ENCODE results near the gene RPL14. TPM values are rescaled to one million over a fixed set of nuclear protein-coding genes. Genes with fewer than 3 reads are reported as not detected.

Gene RPL14
- total and polyA plus RNA-seq, 8 donors = 163 to 2,267 (median 564) TPM

DNA sequence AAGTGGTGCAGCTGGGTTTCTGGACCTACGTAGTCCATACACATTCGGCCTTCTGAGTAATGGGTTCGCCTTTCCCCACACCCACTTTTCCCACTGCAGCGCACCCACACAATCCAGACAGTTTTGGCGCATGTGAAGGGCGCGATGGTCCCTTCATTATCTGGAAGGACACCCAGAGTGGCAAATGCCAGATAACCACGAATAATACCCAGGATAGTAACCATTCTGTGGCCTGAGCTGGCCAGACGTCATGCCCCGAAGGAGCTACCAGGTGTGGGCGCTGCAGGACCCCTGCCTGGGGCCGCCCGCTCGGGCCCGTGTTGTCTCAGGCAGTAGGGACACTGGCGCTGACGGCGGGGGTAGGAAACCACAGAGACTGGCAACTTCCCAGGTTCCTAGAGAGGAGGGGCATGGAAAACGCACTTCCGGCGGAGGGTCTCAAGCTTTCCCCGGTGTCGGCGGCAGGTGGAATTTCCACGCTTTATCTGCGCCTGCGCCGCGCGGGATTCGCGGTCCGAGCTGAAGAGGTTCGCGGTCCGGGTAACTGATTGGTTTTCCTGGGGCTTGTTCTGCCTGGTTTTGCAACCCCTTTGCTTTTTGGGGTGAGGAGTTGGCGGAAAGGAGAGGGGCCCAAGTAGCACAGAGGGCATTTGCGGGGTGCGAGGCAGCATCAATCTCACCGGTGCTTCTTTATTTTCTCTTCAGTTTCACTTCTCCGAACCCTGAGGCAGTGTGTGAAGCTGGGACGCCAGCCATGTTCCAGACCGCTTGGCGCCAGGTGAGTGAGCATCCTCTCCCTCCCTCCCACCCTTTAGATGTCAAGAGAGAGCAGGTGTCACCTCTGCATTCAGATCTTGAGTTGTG, 48.7 kb downstream of the RPL14 start, which contains the start of gene ZNF620:
Gene ZNF620 (plus strand): TSS at position 441 of the 864 bp plus-strand sequence. CDS start 314 bp downstream, at position 755.
- peak; percentile 86 to 95 for DNase-seq
- Histone ChIP-seq H3K27me3 (no peaks in the 10 kb centered on the region), H3K4me1 (peaks cover 4 to 30% (median 9%) of the 10 kb centered on the region in 4 donors), H3K9me3 (no peaks in the 10 kb centered on the region), H3K4me3 (peak within 1 kb of the TSS; percentile 57 to 75 (median 62)), H3K27ac (peak within 1 kb of the TSS; percentile 79 to 88 (median 84)), H3K36me3 (peaks cover 0 to 15% (median 11%) of the 10 kb centered on the region in 4 donors)
- WGBS, 5 donors = 2 to 6% (median 5%) methylated on average over 44 of the region's 44 CpGs
- TF ChIP-seq, protein P1, sequence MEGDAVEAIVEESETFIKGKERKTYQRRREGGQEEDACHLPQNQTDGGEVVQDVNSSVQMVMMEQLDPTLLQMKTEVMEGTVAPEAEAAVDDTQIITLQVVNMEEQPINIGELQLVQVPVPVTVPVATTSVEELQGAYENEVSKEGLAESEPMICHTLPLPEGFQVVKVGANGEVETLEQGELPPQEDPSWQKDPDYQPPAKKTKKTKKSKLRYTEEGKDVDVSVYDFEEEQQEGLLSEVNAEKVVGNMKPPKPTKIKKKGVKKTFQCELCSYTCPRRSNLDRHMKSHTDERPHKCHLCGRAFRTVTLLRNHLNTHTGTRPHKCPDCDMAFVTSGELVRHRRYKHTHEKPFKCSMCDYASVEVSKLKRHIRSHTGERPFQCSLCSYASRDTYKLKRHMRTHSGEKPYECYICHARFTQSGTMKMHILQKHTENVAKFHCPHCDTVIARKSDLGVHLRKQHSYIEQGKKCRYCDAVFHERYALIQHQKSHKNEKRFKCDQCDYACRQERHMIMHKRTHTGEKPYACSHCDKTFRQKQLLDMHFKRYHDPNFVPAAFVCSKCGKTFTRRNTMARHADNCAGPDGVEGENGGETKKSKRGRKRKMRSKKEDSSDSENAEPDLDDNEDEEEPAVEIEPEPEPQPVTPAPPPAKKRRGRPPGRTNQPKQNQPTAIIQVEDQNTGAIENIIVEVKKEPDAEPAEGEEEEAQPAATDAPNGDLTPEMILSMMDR (IDR thresholded peaks at IDR 0.05) = peak in 1 of 7 experiments; percentile 17
- no peak for TF ChIP-seq POLR2A (IDR thresholded peaks at IDR 0.05)
- no peak for TF ChIP-seq EP300 (IDR thresholded peaks at IDR 0.05)
- TF ChIP-seq POLR2AphosphoS5 (IDR thresholded peaks at IDR 0.05) = peak; percentile 68 to 78 (median 73)
- intact Hi-C loops (cut with DNase I; ENCODE audit: low total_unique reads) = no loop called here

DNA sequence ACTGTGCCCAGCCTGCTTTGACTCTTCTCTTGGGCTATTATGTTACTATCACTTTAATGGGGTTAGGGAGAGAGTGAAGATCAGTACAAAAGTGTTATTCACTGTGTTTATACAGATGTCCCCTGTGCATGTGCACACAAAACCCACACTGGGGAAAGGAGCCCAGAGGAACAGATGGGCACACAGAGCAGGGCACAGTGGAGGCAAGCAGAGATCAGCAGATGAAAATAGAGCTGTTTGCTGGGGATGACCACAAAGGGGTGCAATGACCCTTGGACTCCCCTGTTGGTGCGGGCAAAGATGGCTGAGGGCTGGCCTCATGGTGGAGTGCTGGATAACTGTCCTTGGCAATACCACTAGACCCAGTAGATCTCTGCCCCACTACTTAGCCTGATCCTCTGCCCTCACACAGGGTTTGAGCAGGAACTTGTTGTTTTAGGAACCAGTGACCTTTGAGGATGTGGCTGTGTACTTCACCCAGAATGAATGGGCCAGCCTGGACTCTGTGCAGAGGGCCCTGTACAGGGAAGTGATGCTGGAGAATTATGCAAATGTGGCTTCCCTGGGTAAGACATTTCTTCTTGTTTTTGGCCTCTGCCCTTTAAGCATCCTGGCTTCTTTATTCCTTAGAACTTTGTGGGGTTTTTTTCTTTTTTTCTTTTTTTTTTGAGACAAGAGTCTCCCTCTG, 54.0 kb downstream of the RPL14 start:
- Histone ChIP-seq H3K27me3 (no peaks in the 10 kb centered on the region), H3K4me3 (no peak overlapping the region), H3K9me3 (no peaks in the 10 kb centered on the region), H3K27ac (no peak overlapping the region), H3K4me1 (peaks cover 4 to 14% (median 6%) of the 10 kb centered on the region in 4 donors), H3K36me3 (peaks cover 0 to 63% (median 59%) of the 10 kb centered on the region in 4 donors)
- no peak for TF ChIP-seq POLR2A (IDR thresholded peaks at IDR 0.05)
- TF ChIP-seq, protein P1 (IDR thresholded peaks at IDR 0.05) = no peak
- TF ChIP-seq POLR2AphosphoS5 (IDR thresholded peaks at IDR 0.05) = no peak
- TF ChIP-seq EP300 (IDR thresholded peaks at IDR 0.05) = no peak
- intact Hi-C loops (cut with DNase I; ENCODE audit: low total_unique reads) = no loop called here
- DNase-seq = no peak
- WGBS, 5 donors = 94 to 100% (median 100%) methylated on average over 1 of the region's 1 CpG

DNA sequence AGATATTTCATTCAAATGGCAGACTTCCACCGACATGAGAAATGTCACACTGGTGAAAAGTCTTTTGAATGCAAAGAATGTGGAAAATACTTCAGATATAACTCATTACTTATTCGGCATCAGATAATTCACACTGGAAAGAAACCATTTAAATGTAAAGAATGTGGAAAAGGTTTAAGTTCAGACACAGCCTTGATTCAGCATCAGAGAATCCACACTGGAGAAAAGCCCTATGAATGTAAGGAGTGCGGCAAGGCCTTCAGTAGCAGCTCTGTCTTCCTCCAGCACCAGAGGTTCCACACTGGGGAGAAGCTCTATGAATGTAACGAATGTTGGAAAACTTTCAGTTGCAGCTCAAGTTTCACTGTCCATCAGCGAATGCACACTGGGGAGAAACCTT, 59.1 kb downstream of the RPL14 start:
- WGBS, 5 donors = 94 to 96% (median 95%) methylated on average over 5 of the region's 5 CpGs
- peak in 1 of 2 donors; percentile 20 for DNase-seq
- H3K27me3 ChIP-seq = no peaks in the 10 kb centered on the region
- no peak overlapping the region for H3K27ac ChIP-seq
- TF ChIP-seq POLR2AphosphoS5 (IDR thresholded peaks at IDR 0.05) (no peak), POLR2A (IDR thresholded peaks at IDR 0.05) (no peak), EP300 (IDR thresholded peaks at IDR 0.05) (no peak)
- TF ChIP-seq, protein P1 (IDR thresholded peaks at IDR 0.05) = no peak
- H3K4me1 ChIP-seq = no peaks in the 10 kb centered on the region
- no peak overlapping the region for H3K4me3 ChIP-seq
- peaks cover 5 to 59% (median 56%) of the 10 kb centered on the region in 4 donors for H3K36me3 ChIP-seq
- intact Hi-C loops (cut with DNase I; ENCODE audit: low total_unique reads) = no loop called here
- no peaks in the 10 kb centered on the region for H3K9me3 ChIP-seq

- H3K9me3 ChIP-seq = no peaks in the 10 kb centered on the region
- WGBS, 5 donors = 79 to 100% (median 92%) methylated on average over 1 of the region's 1 CpG
- H3K27me3 ChIP-seq = no peaks in the 10 kb centered on the region
- H3K27ac ChIP-seq = no peak overlapping the region
- no peaks in the 10 kb centered on the region for H3K4me1 ChIP-seq
- H3K4me3 ChIP-seq = no peak overlapping the region
- intact Hi-C loops (cut with DNase I; ENCODE audit: low total_unique reads) = no loop called here
- peaks cover 5 to 41% (median 39%) of the 10 kb centered on the region in 4 donors for H3K36me3 ChIP-seq
- no peak for DNase-seq
- TF ChIP-seq EP300 (IDR thresholded peaks at IDR 0.05) = no peak
- no peak for TF ChIP-seq POLR2A (IDR thresholded peaks at IDR 0.05)
- TF ChIP-seq, protein P1 (IDR thresholded peaks at IDR 0.05) = no peak
- no peak for TF ChIP-seq POLR2AphosphoS5 (IDR thresholded peaks at IDR 0.05)
These were observed 60.9 kb downstream of the RPL14 start for GRCh38 chr3:40518067-40518466.
